Breast epithelium (tissue), 3 donors: ENCODE measurements around the gene LENG1.

Experiments used
- POLR2AphosphoS5 ChIP-seq, 3 donors: sonication (generic); formaldehyde crosslinking; IDR thresholded peaks; one replicate each; pipeline ENCODE4 v1.6.1; 2017; ENCODE audit warnings: antibody characterized with exemption in 3 of 3
- TF ChIP-seq, protein P1 (sequence below), 3 donors: fragments of 450-650 bp; IDR thresholded peaks; one replicate each; pipeline ENCODE4 v1.5.1; 2016 to 2017; ENCODE audit warnings: antibody characterized with exemption in 3 of 3, mild to moderate bottlenecking in 3 of 3, moderate library complexity in 3 of 3

DNA sequence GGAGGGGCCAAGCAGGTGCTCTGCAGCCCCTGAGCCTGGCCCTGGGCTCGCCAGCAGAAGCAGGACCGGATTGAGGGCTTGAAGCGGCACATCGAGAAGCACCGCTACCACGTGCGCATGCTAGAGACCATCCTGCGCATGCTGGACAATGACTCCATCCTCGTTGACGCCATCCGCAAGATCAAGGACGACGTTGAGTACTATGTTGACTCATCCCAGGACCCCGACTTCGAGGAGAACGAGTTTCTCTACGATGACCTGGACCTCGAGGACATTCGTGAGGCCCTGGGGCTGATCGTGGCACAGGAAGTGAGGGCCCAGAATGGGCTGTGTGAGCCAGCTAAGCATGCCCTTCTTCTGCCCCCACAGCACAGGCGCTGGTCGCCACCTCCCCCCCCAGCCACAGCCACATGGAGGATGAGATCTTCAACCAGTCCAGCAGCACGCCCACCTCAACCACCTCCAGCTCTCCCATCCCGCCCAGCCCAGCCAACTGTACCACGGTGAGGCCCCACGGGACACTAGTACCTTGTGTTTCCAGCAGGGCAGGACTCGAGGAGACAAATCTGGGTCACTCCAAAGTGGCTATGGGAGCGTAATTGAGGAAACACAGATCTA, 13.9 kb downstream of the LENG1 start:
- no peak for TF ChIP-seq POLR2AphosphoS5 (IDR thresholded peaks at IDR 0.05)
- TF ChIP-seq, protein P1, sequence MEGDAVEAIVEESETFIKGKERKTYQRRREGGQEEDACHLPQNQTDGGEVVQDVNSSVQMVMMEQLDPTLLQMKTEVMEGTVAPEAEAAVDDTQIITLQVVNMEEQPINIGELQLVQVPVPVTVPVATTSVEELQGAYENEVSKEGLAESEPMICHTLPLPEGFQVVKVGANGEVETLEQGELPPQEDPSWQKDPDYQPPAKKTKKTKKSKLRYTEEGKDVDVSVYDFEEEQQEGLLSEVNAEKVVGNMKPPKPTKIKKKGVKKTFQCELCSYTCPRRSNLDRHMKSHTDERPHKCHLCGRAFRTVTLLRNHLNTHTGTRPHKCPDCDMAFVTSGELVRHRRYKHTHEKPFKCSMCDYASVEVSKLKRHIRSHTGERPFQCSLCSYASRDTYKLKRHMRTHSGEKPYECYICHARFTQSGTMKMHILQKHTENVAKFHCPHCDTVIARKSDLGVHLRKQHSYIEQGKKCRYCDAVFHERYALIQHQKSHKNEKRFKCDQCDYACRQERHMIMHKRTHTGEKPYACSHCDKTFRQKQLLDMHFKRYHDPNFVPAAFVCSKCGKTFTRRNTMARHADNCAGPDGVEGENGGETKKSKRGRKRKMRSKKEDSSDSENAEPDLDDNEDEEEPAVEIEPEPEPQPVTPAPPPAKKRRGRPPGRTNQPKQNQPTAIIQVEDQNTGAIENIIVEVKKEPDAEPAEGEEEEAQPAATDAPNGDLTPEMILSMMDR (IDR thresholded peaks at IDR 0.05), result no peak
